Iris pigment epithelial cell (primary cell): ENCODE measurements around the gene GLB1L.

Experiments
- DNase-seq: peaks from one replicate; pipeline ENCODE4 v3.0.0-alpha.2; 2011; ENCODE audit warnings: low read depth

GLB1L gene

GRCh38 chr2:219252900-219253752, 7.9 kb upstream of the GLB1L start, which contains the start of gene TUBA4B:
Gene TUBA4B (plus strand): TSS chr2:219253243. CDS start chr2:219253408, 165 bp downstream.
- peak; percentile 69 for DNase-seq

- peak; percentile 26 for DNase-seq
These were observed 7.3 kb upstream of the GLB1L start for GRCh38 chr2:219252570-219252899.

GRCh38 chr2:219252084-219252483, 6.8 kb upstream of the GLB1L start:
- no peak for DNase-seq

DNA sequence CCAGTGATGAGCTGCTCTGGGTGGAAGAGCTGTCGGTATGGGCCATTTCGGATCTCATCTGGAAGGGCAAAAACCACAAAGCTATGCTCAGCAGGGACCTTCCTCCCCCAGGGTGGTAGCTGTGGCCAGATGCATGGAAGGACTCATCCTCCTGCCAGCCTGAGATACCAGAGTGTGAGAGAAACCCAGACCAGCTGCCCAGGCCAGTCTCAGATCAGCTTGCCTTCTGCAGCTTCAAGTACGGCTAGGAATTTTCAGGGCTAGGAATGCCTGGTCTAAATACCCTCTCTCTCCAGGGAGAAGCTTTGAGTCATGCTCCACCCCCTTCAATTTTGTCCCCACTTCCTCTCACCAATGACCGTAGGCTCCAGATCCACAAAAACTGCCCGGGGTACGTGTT, 6.4 kb upstream of the GLB1L start:
- no peak for DNase-seq

GRCh38 chr2:219250049-219250781, 5.0 kb upstream of the GLB1L start:
- no peak for DNase-seq

DNA sequence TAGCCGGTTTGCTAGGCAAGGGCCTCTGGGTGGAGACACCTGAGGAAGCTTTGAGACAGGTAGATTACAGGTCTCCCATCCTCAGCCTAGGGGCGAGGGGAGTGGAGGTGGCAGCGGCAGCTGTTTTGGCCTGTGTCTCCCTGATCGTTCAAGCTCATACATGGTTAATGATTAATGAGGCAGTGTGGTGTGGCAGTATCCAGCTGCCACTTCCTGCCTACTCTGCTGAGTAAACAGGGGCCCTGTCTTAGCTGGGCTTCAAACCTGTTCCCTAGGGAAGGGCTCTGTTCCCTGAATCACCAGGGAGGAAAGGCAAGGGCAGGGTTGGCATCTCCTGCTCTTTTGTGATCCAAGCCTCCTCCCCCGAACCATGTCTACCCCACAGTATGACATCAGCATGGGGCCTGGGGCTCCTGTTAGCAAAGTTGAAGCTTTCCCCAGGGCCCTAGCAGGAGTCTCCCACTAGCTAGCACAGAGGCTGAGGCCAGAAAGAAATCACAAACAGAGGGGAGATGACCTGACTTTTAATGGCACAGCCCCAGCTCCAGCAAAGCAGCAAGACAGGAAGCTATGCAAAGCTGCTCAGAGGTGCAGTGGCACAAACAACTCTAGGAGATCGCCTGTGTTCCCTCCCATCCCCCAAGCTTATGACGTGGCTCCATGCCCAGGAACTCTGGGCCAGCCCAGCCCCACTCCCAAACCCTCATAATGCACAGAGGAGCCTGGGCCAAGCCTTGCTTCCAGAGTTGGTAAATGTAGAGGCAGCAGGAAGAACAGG, 4.1 kb upstream of the GLB1L start:
- DNase-seq: peak; percentile 70

DNA sequence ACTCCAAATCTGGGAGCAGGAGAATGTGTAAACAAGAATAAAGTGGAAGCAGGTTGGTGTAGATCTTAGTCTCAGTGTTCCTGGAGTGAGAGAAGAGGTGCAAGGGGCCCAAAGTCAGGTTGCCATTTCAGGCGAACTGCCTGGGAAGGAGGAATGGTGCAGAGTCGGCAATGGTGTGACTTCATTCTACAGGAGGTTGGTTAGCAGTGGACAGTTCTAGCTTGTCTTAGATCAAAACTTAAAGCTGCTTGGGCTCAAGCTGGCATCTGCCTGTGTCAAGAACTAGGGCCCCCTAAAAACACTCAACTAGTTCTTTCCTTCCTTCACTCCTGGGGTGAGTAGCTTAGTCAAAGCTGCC, 3.6 kb upstream of the GLB1L start:
- no peak for DNase-seq

DNA sequence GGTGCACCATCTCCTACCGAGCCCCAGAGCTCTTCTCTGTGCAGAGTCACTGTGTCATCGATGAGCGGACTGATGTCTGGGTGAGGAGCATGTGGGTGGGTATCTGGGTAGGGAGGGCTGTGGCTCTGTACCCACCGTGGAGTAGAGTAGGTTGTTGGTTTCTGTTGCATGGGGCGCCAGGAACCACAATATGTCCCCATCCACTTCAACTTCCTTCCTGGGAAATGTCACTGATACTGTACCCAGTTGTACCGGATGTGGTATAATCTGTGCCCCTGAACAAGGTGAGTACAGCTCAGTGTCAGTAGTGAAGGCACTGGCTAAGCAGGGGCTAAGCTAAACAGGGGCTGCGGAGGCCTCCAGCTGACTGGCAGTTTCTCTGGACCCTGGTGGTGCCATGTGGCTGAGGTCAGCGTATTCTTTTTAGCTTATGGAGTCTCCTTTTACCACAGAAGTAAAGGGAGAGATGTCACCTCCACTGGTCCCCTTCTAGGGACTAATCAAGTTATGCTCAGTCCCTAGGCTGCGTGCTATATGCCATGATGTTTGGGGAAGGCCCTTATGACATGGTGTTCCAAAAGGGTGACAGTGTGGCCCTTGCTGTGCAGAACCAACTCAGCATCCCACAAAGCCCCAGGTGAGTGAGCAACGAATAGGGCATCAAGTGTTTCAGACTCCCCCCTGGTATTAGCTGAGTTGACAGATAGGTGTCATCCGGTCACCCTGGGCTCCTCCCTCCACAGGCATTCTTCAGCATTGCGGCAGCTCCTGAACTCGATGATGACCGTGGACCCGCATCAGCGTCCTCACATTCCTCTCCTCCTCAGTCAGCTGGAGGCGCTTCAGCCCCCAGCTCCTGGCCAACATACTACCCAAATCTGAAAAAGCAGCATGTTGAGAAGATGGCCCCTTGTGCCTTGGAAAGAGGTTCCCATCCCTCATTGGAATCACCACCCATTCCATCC, 2.7 kb upstream of the GLB1L start:
- no peak for DNase-seq

- no peak for DNase-seq
These were observed 1.3 kb upstream of the GLB1L start for GRCh38 chr2:219246559-219246958.

DNA sequence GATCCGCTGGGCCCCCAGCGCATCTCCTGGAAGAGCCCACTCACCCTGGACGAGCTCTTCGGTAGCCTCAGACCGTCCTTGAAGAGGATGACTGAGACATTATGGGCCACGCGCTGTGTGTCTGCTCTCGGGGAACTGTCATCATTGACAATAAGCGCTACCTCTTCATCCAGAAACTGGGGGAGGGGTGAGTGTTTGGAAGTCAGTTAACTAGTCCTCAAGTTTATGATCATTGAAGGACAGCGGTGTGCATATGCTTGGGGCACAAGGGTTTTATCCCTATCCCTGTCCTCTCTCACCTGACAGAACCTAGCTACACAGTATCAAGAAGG, 621 bp upstream of the GLB1L start:
- no peak for DNase-seq

DNA sequence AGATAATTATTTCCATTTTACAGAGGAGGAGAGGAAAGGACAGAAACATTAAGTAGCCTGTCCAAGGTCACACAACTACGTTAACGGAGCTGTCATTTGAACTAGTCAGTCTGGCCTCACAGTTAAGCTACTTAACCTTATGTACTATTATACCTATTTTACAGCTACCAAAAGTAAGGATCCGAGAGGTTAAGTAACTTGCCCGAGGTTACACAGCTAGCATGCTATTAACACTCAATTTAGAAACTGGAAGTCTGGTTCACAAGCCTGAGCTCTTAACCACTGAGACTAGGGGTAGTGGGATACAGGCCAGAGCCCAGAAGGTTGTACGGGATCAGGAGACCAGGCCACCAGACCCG, 476 bp downstream of the GLB1L start:
- no peak for DNase-seq

GRCh38 chr2:219243291-219243761, 1.9 kb downstream of the GLB1L start:
- DNase-seq: peak; percentile 65

DNA sequence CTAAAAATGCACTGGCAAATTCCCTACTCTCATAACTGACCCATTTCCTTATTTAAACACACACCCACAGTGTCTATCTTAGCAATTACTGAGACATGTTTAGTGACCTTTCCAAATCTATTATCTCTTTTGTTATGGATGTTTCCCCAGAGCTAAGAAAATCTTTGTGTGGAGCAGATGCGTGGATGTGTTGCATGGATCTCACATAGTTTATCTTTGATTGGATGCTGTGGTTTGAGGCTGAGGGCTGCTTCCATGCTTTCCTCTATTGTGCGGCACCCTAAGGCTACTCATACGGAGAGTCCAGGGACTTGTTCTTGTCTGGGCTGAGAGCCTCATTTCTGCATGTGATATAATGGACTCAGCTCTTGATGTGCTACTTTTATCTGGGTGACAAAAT, 10.9 kb downstream of the GLB1L start:
- no peak for DNase-seq

- DNase-seq: peak; percentile 55
These were observed 15.1 kb downstream of the GLB1L start for GRCh38 chr2:219230059-219230540.

DNA sequence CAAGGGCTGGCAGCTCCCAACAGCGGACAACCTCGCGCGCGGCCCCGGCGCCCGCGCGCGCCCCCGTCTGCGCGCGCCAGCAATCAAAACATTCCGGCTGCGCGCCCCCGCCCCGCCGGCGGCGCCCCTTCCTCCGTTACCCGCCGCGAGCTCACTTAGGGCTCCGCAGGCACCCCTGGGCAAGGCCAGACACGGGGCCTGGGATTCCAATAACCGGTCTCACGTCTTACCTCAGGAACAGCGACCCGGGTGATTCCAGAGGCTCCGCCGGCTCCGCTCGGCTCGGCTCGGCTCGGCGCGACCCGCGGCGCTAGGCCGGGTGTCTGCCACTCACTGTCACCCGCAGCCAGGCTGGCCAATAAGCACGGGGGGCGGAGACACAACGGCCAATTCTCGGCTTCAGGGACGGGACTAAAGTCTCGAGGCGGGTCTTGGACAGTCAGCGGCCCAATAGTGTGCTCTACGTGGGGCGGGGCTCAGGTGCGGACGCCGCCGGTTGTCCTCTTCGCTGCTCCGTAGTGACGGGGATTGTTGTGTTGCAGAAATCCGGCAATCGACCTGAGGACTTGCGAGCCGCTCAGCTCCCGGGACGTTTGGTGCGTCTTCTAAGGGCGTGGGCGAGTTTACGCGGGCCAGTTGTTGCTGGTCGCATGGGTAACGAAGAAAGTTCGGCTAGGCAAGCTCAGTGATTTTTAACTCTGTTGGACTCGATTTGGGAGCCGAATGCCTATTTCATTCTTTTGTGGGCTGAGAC, 15.8 kb downstream of the GLB1L start, which contains the start of the genes ANKZF1 and ATG9A:
Gene ANKZF1, plus strand, starts transcription at position 502 of the 754 bp plus-strand sequence. CDS start 452 bp downstream, outside the sequence.
Gene ATG9A, minus strand, starts transcription at position 332 of the 754 bp plus-strand sequence. CDS start 1,612 bp downstream, outside the sequence.
- DNase-seq: peak; percentile 100

- no peak for DNase-seq
These were observed 16.3 kb downstream of the GLB1L start for GRCh38 chr2:219228911-219229304.

DNA sequence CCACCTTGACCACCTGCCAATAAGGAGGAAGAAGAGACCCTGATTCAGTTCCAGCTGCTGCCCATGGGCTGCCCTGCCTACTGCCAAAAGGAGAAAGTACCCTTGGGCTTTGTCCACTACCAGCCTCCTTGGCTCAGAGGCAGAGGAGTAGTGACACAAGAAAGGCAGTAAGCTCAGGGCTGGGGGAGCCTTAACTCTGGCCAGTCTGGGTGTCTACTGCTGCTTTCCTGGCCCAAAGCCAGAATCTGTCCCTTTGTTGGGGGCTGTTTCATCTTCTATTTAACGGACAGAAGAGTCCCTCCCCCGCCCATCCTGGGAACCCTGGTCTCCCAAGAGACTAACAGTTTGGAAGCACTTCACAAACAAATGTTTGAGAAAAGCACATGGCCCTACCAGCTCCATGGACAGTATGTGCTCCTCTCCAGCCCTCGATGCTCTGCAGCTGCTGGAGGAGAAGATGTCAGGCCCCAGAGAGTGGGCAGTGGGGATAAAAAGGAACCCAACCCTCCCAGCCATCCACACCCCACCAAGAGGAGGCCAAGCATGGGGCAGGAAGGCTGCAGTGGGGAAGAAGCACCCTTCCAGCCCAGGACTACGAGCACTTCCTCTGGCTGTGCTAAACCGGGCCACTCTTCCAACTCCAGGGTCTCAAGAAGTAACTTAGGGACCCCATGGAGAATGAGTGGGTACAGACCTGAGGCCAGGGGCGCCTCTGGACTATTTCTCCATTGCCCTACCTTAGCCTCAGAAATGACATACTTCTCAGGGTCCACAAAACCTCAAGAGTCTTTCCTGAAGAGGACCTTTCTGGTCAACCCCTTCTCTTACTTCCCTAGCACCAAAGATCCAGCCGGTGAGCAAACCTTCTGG, 17.0 kb downstream of the GLB1L start:
- no peak for DNase-seq

DNA sequence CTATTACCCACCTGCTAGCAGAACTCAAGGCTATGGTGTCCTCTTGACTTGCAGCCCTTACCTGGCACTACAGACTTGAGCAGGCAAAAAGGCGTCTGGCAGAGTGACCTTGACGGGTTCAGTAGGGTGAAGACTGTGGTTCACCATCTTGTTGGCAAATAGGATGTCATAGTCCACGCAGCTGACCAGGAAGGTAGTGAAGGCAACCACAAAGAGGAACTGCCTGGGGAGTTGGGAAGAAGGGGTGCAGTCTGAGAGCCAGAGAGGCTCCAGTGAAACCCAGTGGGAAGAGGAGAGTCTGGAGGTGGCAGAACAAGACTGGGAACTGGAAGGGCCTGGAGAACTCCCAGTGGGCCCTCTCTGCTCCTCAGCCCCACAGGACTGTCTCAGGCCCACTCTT, 19.9 kb downstream of the GLB1L start:
- DNase-seq: no peak

DNA sequence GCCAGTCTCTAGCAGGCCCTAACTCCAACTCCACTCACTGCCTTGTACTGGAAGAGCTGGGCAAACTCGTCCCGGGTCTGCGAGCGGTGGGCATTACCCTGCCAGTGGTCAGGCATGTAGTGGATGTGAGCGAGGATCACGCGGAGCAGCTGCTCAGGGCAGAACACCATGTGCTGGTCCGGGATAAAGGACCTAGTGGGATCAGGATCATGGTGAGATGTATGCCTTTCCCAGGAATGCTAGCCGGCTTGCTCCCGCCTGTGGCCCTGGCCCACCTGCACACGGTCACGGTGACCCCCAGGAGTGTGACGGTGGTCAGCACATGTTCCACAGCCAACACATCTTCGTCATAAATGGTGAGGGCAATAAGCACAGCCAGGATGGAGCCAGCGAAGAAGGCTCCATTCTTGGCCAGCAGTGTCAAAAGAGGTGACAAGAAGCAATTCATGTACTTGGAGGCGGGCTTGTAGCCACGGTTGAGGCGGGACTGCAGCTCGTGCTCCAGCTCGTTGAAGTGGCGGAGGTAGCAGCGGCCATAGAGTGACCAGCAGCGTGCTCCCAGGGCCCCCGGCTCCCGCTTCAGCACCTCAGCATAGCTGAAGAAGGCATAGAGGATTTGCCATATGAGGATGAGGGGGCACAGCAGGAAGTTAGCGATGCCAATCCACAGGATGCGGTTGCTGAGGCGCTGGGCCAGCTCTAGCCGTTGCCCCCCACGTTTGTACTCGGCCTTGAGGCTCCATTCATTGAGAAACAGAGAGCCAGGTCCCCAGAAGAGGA, 21.2 kb downstream of the GLB1L start:
- DNase-seq: no peak
